Smooth muscle cell (in vitro differentiated cells): ENCODE measurements around the gene KRTAP12-3. TPM values are rescaled to one million over a fixed set of nuclear protein-coding genes. Genes with fewer than 3 reads are reported as not detected.
"Not testable (repeated sequence)": the region's sequence is repeated elsewhere in the genome, so short reads cannot be mapped to it uniquely, and the experiment has no call there.

Experiments
- DNase-seq: peaks from one replicate; lab custom pipeline; 2025; ENCODE audit not compliant: unreplicated experiment; lab: John Stamatoyannopoulos, UW
- H2AFZ ChIP-seq: fragments of 200-600 bp; sonication (generic); 2 replicates; pipeline ENCODE4 v1.6.0; 2016; ENCODE audit warnings: antibody characterized with exemption, low read depth, mild to moderate bottlenecking
- H3F3A ChIP-seq: fragments of 200-600 bp; sonication (generic); 2 replicates; pipeline ENCODE4 v1.6.0; 2017; ENCODE audit warnings: antibody characterized with exemption, low read depth
- H3K27ac ChIP-seq: fragments of 200-600 bp; sonication (generic); 2 replicates; pipeline ENCODE4 v1.5.1; 2016; ENCODE audit warnings: low read depth, mild to moderate bottlenecking
- H3K27me3 ChIP-seq: fragments of 200-600 bp; sonication (generic); 2 replicates; pipeline ENCODE4 v1.6.1; 2016; ENCODE audit warnings: low read depth, mild to moderate bottlenecking
- H3K36me3 ChIP-seq: fragments of 200-600 bp; sonication (generic); 2 replicates; pipeline ENCODE4 v1.5.1; 2016; ENCODE audit warnings: low read depth
- H3K4me1 ChIP-seq: fragments of 200-600 bp; sonication (generic); 2 replicates; pipeline ENCODE4 v1.5.1; 2016; ENCODE audit warnings: low read depth
- H3K4me2 ChIP-seq: fragments of 200-600 bp; sonication (generic); 2 replicates; pipeline ENCODE4 v1.6.0; 2016; ENCODE audit warnings: mild to moderate bottlenecking
- H3K4me3 ChIP-seq: fragments of 200-600 bp; sonication (generic); 2 replicates; pipeline ENCODE4 v1.5.1; 2016; ENCODE audit warnings: mild to moderate bottlenecking
- H3K79me2 ChIP-seq: fragments of 200-600 bp; sonication (generic); 2 replicates; pipeline ENCODE4 v1.6.0; 2016; ENCODE audit warnings: low read depth, mild to moderate bottlenecking
- H3K9ac ChIP-seq: fragments of 200-600 bp; sonication (generic); 2 replicates; pipeline ENCODE4 v1.6.0; 2016; ENCODE audit warnings: low read depth
- H3K9me3 ChIP-seq: fragments of 200-600 bp; sonication (generic); replicated peaks from 2 replicates; pipeline ENCODE4 v1.5.1; 2016; ENCODE audit warnings: low read depth
- H4K20me1 ChIP-seq: fragments of 200-600 bp; sonication (generic); 2 replicates; pipeline ENCODE4 v1.6.0; 2016; ENCODE audit warnings: low read depth
- CTCF ChIP-seq: fragments of 200-600 bp; sonication (generic); IDR thresholded peaks from 2 replicates; pipeline ENCODE4 v1.5.1; 2017; ENCODE audit warnings: borderline replicate concordance, mild to moderate bottlenecking, antibody characterized with exemption; ENCODE audit not compliant: insufficient read depth, poor library complexity, severe bottlenecking
- WGBS: methylation state at CpG from one replicate; pipeline ENCODE4 v1.1.7; 2016; ENCODE audit warnings: low lambda C conversion rate; 5-methylcytosine and 5-hydroxymethylcytosine counted together
- polyA plus RNA-seq: library from polyadenylated mRNA; unstranded; fragments of >200 nt; fragmentation: Nextera tagmentation; extraction: Ambion mirVana; gene quantifications from 2 replicates; pipeline ENCODE4 v1.2.1, GENCODE V29; 2016
- total RNA-seq: library from RNA; depleted of rRNA; stranded (reverse); fragments of >200 nt; gene quantifications from 2 replicates; pipeline ENCODE4 v1.2.3, GENCODE V29; 2014

Gene KRTAP12-3
- total and polyA plus RNA-seq, 2 experiments from 2014 or later = not detected

DNA sequence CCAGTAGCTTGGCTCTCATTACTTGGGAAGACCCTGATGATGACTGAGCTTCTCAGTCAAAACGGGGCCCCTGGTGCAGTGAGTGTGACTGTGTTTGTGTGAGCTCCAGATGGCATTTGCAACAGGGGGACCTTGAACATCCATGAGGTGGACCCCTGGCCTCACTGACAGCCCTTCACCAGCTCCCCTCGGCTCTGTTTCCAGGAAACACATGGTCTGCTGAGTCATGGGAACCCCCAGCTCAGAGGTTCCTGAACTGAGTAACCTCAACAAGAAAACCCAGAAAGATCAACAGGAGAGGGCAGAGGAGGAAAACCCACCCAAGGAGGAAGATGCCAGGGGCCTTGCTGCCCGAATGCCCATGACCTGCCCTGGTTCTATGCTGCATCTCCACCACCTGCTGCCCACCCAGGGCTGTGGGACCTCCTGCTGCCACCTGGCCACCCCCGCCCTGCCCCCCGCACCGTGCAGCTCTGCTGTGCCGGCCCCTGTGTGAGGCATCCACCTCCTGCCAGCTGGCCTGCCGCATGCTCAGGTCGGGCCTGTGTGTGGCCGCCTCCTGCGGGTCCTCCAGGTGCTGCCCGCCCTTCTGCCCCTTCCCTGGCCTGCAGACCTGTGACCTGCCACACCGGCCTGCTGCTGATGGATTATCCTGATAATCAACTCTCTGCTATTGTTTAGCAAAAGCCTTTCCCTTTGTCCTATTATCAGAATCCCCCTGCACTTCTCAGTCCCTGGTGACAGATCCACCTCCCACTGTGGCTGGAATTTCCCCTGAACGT is 28.5 kb downstream of the KRTAP12-3 start:
- Histone ChIP-seq H3K79me2 (no peaks in the 10 kb centered on the region), H3F3A (no peaks in the 10 kb centered on the region), H3K36me3 (no peaks in the 10 kb centered on the region), H3K27ac (no peak overlapping the region), H3K4me3 (no peak overlapping the region), H3K4me1 (peaks cover 12% of the 10 kb centered on the region), H3K27me3 (no peaks in the 10 kb centered on the region), H2AFZ (no peak overlapping the region), H3K9me3 (no peaks in the 10 kb centered on the region), H4K20me1 (no peaks in the 10 kb centered on the region), H3K4me2 (no peak overlapping the region), H3K9ac (no peak overlapping the region)
- no peak for TF ChIP-seq CTCF
- WGBS = 72% methylated on average over 9 of the region's 14 CpGs
- DNase-seq = no peak

- Histone ChIP-seq H3K27me3 (no peaks in the 10 kb centered on the region), H3K79me2 (no peaks in the 10 kb centered on the region), H4K20me1 (no peaks in the 10 kb centered on the region), H3K9me3 (no peaks in the 10 kb centered on the region), H3F3A (peaks cover 7% of the 10 kb centered on the region), H2AFZ (no peak overlapping the region), H3K4me1 (peaks cover 12% of the 10 kb centered on the region), H3K27ac (no peak overlapping the region), H3K4me3 (no peak overlapping the region), H3K4me2 (no peak overlapping the region), H3K36me3 (no peaks in the 10 kb centered on the region), H3K9ac (no peak overlapping the region)
- WGBS = 83% methylated on average over 25 of the region's 25 CpGs
- no peak for TF ChIP-seq CTCF
- no peak for DNase-seq
Measured at GRCh38 chr21:44686843-44687561, 29.3 kb downstream of the KRTAP12-3 start.

DNA sequence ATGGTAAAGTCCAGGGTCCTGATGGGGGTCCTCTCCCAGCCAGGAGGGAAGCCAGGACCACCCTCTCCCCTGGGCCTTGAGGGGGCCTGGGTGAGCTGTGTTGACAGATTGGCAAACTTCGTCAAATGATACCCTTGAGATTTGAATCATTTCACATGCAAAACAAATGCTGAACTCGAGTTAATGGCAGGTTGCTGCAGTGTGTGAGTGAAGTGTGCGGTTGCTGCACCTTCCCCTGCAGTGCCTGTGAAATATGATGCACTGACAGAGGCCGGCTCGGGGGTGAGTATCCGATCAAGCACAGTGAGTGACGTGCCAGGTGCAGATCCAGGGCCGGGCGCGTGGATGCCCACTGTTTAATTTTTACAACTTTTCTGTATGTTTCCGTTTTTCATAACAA is 29.9 kb downstream of the KRTAP12-3 start:
- Histone ChIP-seq H3K4me3 (no peak overlapping the region), H2AFZ (no peak overlapping the region), H4K20me1 (no peaks in the 10 kb centered on the region), H3K4me2 (no peak overlapping the region), H3K27me3 (no peaks in the 10 kb centered on the region), H3K9me3 (no peaks in the 10 kb centered on the region), H3K27ac (no peak overlapping the region), H3F3A (peaks cover 14% of the 10 kb centered on the region), H3K36me3 (no peaks in the 10 kb centered on the region), H3K4me1 (peaks cover 12% of the 10 kb centered on the region), H3K9ac (no peak overlapping the region), H3K79me2 (no peaks in the 10 kb centered on the region)
- DNase-seq = no peak
- no peak for TF ChIP-seq CTCF
- 88% methylated on average over 11 of the region's 11 CpGs for WGBS

GRCh38 chr21:44689740-44690139 is 32.0 kb downstream of the KRTAP12-3 start:
- H3K27me3 ChIP-seq, H3K4me3 ChIP-seq, H3K9ac ChIP-seq, H2AFZ ChIP-seq, H3K9me3 ChIP-seq, H3K79me2 ChIP-seq, H3K36me3 ChIP-seq, DNase-seq, H4K20me1 ChIP-seq: not testable (repeated sequence)
- peaks cover 12% of the 10 kb centered on the region for H3K4me1 ChIP-seq
- WGBS = 47% methylated on average over 3 of the region's 3 CpGs
- H3K4me2 ChIP-seq = peak overlapping the region; percentile 35
- H3K27ac ChIP-seq = peak overlapping the region; percentile 76
- H3F3A ChIP-seq = peaks cover 15% of the 10 kb centered on the region
